NCI-H1092 treated with DMSO at 0.1 percent for 48 hours (cell line): ENCODE results near the gene MCC.
A peak's percentile ranks its signal among the peaks of the same experiment; 100 is the strongest.

ENCODE experiments used
- DNase-seq: peaks from one replicate; lab custom pipeline; 2025; lab: John Stamatoyannopoulos, UW

MCC gene

DNA sequence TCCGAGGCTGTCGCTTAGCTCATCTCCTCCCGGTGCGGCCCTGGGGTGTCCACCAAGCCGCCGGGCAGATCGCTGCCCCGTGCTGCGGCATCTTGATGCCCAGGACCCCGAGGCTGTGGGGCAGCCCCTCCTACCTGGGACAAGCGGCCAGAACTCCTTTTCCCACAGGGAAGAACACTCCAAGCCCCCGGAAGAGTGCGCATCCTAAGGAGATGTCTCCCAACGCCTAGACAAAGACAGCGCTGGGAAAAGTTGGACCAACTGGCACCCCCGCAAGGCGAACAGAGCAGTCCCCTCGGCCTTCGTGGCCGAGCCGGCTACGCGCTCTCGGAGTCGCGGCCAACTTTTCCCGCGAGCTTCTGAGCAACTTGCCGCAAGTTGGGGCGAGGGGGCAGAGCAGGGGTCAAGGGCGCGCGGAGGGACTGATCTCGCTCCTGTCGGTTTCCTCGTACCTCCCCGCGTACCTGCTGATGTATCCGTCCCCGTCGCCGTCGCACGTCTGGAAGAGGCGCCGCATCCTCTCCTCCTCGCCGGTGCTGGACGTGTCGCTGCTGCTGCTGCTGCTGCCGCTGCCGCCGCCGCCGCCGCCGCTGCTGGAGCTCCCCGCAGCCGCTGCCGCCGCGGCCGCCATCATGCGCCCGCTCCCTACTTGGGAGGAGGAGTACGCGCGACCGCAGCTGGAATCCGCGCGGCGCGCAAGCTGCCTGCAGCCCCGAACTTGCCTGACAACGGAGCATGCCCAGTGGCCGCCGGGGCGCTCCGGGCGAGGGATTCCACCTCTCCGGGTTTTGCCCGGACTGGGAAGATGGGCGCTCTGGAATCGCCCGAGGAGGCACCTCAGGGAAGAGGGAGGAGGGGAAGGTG lies at the start of gene MCC:
MCC (minus strand) TSS at position 673 of the 864 bp plus-strand sequence.
- peak; percentile 68 for DNase-seq

DNA sequence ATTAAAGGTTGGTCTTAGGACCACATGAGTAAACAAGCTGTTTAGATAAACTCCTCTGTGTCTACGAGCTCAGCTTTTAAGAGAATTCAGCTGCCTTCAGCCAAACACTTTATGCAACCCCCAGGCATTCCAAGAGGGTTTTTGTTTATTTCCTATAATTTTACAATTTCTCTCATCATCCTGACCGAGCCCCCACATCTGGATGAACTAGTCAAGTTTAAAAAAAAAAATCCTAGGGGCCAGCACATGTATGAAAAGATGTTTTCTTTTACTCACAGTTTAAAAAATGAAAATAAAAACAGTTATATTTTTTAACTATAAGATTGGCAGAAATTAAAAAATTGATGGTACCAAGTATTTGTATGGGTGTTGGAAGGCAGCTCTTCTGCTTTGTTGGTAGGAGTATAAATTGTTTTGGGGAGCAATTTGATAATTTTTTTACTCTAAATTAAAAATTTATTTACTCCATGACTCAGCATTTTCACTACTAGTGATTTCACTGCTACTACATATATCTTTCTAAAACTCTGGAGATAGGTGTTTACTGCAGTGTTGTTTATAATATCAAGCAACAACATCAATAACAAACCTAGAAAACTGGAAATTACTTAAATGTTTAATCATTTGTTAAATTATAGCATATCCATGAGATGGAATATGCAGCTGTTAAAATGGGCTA lies 43.4 kb upstream of the MCC start:
- DNase-seq = no peak

GRCh38 chr5:113527746-113528145 lies 39.5 kb upstream of the MCC start:
- no peak for DNase-seq

DNA sequence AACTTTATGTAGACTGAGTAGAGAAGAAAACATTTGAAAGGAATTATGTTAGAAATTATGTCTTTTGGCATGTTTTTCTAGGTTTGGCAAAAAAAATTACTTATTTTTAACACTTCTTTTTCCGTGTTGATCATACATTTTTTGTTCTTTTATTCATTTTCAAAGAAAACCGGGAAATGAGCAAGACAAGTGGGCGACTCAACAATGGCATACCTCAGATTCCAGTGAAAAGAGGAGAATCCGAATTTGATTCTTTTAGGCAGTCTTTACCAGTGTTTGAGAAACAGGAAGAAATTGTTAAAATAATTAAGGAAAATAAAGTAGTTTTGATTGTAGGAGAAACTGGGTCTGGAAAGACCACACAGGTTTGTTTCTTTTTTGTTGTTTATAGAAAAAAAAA lies 38.2 kb upstream of the MCC start:
- DNase-seq = no peak

- no peak for DNase-seq
Observed at GRCh38 chr5:113524927-113525326, 36.7 kb upstream of the MCC start.

DNA sequence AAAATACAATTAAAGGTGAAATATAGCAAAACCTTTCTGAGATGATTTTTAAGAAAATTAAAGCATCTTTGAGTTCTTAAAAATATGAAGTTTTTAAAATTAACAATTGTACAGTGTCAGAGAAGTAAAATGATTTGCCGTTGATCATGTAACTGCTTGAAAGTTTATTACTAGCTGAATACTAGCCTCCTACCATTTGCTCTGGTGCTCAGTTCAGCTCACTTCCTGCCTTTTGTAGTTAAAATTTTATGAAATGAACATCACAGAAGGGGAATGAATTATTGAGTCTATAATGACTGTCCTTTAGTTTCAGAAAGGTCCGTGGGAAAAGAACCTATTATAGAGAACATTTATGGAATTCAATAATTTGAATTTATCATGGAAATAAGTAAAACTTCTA lies 34.9 kb upstream of the MCC start:
- DNase-seq = no peak

- no peak for DNase-seq
Observed at GRCh38 chr5:113520899-113521298, 32.6 kb upstream of the MCC start.

DNA sequence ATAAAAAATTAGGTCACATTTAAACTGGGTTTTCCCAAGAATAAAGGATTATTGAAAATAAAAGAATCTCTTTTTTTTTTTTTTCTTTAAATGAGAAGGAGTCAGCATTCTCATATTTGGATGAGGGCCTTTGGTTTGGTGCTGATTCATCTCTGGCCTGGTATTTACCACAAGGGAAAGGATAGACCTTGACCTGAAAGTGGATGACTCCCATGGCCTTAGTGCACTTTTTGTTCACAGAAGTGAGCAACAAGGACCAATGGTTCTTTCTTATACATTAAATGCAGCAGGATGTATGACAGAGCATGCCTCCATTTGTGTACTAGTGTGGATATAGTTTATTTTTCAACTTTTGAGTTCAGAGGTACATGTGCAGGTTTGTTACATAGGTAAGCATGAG lies 32.2 kb upstream of the MCC start:
- no peak for DNase-seq

DNA sequence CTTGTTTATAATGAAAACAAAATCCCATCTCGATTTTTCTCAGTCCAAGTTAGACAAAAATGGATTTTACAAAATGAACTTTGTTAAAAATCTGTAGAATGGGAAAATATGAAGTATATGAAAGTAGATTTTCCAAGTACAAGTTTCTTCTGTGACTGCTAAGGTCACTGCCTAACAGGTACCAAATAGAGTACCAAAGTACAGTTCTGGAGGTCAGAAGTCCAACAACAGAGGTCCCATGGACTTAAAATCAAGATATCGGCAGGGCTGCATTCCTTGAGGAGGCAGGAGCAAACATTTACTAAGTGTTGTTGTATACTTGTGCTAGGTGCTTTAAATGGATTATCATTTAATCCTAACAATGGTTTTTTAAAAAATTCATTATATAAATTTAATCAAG lies 31.2 kb upstream of the MCC start:
- no peak for DNase-seq

DNA sequence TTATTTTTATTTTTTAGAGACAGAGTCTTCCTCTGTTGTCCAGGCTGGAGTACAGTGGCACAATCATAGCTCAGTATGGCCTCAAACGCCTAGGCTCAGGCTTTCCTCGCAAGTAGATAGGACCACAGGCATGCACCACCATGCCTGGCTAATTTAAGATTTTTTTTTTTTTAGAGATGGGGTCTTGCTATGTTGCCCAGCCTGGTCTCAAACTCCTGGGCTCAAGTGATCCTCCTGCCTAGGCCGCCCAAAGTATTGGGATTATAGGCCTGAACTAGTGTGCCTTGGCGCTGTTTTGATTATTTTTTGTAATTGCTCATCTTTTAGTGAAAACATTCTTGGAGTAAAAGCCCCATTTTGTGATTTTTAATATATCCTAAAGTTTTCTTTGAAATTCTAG lies 30.6 kb upstream of the MCC start:
- no peak for DNase-seq

GRCh38 chr5:113514289-113514635 lies 26.0 kb upstream of the MCC start:
- no peak for DNase-seq

GRCh38 chr5:113513384-113514288 lies 25.4 kb upstream of the MCC start, which contains the start of gene YTHDC2:
Gene YTHDC2, plus strand, starts transcription at chr5:113513694. Its CDS starts 202 bp downstream, at chr5:113513896.
- peak; percentile 72 for DNase-seq

GRCh38 chr5:113512341-113512740 lies 24.1 kb upstream of the MCC start:
- DNase-seq = no peak

DNA sequence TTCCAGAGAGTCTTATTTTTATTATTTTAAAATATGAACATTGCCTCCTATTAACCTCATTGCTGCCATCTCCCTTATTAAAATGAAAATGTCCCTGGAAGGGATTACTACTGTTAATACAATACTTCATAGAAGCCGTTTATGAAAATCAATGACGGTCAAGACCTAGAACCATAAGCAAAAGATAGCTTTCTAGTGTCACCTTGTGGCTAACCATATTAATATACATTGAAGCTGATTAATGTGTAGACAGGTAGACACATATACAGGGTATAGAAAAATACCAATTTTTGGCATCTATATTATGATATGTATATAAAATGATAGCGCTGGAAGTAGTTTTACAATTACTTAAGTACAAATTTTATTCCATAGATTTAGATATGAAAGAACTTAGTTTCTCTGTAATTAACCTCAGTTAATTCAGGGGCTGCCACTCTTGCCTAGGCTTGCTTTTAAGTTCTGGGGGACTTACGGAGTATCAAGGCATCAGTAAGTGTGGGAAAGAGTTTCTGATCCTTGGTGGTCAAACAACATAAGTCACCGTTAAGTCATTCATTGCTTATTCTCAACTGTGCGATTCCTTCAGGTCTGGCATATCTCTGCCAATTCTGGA lies 22.7 kb upstream of the MCC start:
- DNase-seq = peak; percentile 17

GRCh38 chr5:113508756-113509155 lies 20.5 kb upstream of the MCC start:
- no peak for DNase-seq

DNA sequence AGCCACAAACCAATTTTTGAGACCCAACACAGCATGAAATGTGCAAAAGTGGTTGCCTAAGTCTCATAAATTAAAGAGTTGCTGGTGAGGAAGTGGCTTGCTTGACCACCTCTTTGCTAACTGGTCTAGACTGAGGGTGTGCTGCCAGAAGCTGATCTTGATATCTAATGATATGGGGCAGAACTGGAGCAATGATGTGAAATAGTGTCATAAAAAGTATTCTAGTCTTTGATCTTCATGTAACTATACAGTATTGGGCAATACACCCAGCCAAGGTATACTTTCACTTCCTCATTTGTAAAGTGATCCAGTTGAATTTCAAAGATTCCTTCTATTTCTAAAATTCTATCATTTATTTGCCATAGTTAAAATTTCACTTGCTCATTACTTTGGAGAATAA lies 19.3 kb upstream of the MCC start:
- no peak for DNase-seq

DNA sequence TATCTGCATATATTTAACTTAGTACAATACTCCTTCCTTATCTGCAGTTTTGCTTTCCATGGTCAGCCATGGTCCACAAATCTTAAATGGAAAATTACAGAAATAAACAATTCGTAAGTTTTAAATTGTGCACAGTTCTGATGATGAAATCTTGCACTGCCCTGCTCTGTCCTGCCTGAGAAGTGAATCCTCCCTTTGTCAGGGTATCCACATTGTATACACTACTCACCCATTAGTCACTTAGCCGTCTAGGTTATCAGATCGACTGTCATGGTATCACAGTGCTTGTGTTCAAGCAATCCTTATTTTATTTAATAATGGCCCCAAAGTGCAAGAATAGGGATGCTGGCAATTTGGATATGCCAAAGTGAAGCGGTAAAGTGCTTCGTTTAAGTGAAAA lies 16.9 kb upstream of the MCC start:
- no peak for DNase-seq

DNA sequence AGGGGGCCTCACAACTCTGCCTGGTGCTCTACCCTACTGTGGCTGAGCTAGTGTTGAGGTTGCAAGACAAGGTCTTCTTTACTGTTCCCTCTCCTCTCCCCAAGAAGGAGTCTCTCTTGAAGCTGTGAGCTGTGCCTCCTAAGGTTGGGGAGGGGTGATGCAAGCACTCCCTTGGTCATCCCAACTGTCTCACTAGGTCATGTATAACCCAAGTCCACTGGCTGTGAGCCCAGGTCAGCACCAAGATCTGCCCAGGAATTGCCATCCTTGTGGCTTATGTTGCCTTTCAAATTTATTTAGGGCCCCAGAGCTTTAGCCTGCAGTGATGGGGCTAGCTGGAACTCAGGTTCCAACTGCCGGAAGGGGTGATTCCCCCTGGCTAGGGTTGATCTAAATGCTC lies 14.9 kb upstream of the MCC start:
- DNase-seq = no peak

GRCh38 chr5:113502073-113502472 lies 13.8 kb upstream of the MCC start:
- no peak for DNase-seq

- DNase-seq = no peak
Observed at GRCh38 chr5:113495422-113495841, 7.2 kb upstream of the MCC start.

DNA sequence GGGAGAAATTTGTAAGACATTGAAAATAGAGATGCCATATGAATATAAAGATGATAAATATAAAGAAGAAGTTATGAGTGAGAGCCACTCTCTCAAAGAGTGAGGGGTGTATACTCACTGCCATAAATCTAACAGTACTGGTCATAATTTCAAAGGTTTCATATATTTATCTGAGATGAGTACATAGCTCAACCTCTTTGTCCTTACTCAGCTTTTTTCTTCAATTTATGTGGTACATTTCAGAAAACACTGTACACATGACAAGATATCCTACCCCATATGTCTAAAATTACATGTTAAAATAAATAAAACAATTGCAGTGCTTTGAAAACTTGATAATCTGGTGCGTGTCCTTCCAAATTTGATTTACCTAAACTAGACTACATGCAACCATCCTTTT lies 5.2 kb upstream of the MCC start:
- no peak for DNase-seq

- DNase-seq = no peak
Observed at GRCh38 chr5:113491022-113491421, 2.8 kb upstream of the MCC start.
